Activated T-helper 1 cell treated with anti-CD3 and anti-CD28 coated beads, Interleukin-12 subunit alpha, Interleukin-12 subunit beta, Interleukin-2, Interleukin-4 antibody, amounts not matched to agents 30 ng/mL and 10 ng/mL and 1 ng/mL, durations not matched to agents 14 hours and 24 hours and 36 hours (primary cell): ENCODE results near the gene ANKS1A. TPM values are rescaled to one million over a fixed set of nuclear protein-coding genes. Genes with fewer than 3 reads are reported as not detected.
"Not testable (repeated sequence)": the region's sequence is repeated elsewhere in the genome, so short reads cannot be mapped to it uniquely, and the experiment has no call there.

Source experiments
- DNase-seq: peaks from one replicate; pipeline ENCODE4 v3.0.0; 2021; ENCODE audit warnings: low spot score
- H3K27ac Mint-ChIP-seq: one replicate; pipeline ENCODE4 v1.8.0; 2021; ENCODE audit warnings: mild to moderate bottlenecking, mixed read lengths
- H3K27me3 Mint-ChIP-seq: one replicate; pipeline ENCODE4 v1.8.0; 2022; ENCODE audit warnings: mild to moderate bottlenecking, moderate library complexity, mixed read lengths; ENCODE audit not compliant: insufficient read depth
- H3K36me3 Mint-ChIP-seq: one replicate; pipeline ENCODE4 v1.8.0; 2021; ENCODE audit warnings: low read depth, mixed read lengths
- H3K4me1 Mint-ChIP-seq: one replicate; pipeline ENCODE4 v1.8.0; 2021; ENCODE audit warnings: low read depth, mixed read lengths
- H3K4me3 Mint-ChIP-seq: one replicate; pipeline ENCODE4 v1.8.0; 2021; ENCODE audit warnings: mild to moderate bottlenecking, moderate library complexity, mixed read lengths
- H3K9me3 Mint-ChIP-seq: one replicate; pipeline ENCODE4 v1.8.0; 2021; ENCODE audit warnings: mixed read lengths
- intact Hi-C: fragments of 100-400 bp; cut with micrococcal nuclease; formaldehyde crosslinking; loops from one replicate; pipeline ENCODE4 v1.15.1; 2024
- total RNA-seq: library from RNA; stranded (reverse); gene quantifications from 2 replicates; pipeline ENCODE4 v1.2.3, GENCODE V29; 2022

The ANKS1A gene
- total RNA-seq, 1 donor from 2014 or later, result 9.5 TPM

- Mint-ChIP-seq H3K4me3 (no peak overlapping the region), H3K4me1 (no peaks in the 10 kb centered on the region)
- no peak for DNase-seq
Observed at GRCh38 chr6:34929241-34929978, 40.4 kb downstream of the ANKS1A start.

GRCh38 chr6:34930221-34930620 lies 41.2 kb downstream of the ANKS1A start:
- intact Hi-C loops, result no loop called here
- H3K4me3 Mint-ChIP-seq, result no peak overlapping the region

More at GRCh38 chr6:34929241-34929978, 40.4 kb downstream of the ANKS1A start:
- H3K9me3 Mint-ChIP-seq, result no peaks in the 10 kb centered on the region
- intact Hi-C loops, result no loop called here
- H3K27me3 Mint-ChIP-seq, result peaks cover 8% of the 10 kb centered on the region
- no peaks in the 10 kb centered on the region for H3K36me3 Mint-ChIP-seq
- H3K27ac Mint-ChIP-seq, result no peak overlapping the region

GRCh38 chr6:34932202-34932601 lies 43.1 kb downstream of the ANKS1A start:
- peaks cover 10% of the 10 kb centered on the region for H3K27me3 Mint-ChIP-seq
- H3K4me1 Mint-ChIP-seq, DNase-seq, H3K36me3 Mint-ChIP-seq, H3K27ac Mint-ChIP-seq, intact Hi-C loops, H3K4me3 Mint-ChIP-seq, H3K9me3 Mint-ChIP-seq: not testable (repeated sequence)

More at GRCh38 chr6:34930221-34930620, 41.2 kb downstream of the ANKS1A start:
- H3K36me3 Mint-ChIP-seq, result no peaks in the 10 kb centered on the region
- no peaks in the 10 kb centered on the region for H3K4me1 Mint-ChIP-seq
- peaks cover 14% of the 10 kb centered on the region for H3K27me3 Mint-ChIP-seq
- no peak overlapping the region for H3K27ac Mint-ChIP-seq
- DNase-seq, result no peak
- no peaks in the 10 kb centered on the region for H3K9me3 Mint-ChIP-seq

GRCh38 chr6:34934516-34934915 lies 45.5 kb downstream of the ANKS1A start:
- Mint-ChIP-seq H3K9me3 (no peaks in the 10 kb centered on the region), H3K27ac (no peak overlapping the region), H3K36me3 (no peaks in the 10 kb centered on the region), H3K4me1 (no peaks in the 10 kb centered on the region), H3K27me3 (peaks cover 7% of the 10 kb centered on the region), H3K4me3 (no peak overlapping the region)
- intact Hi-C loops, result no loop called here
- no peak for DNase-seq

- Mint-ChIP-seq H3K27me3 (peaks cover 7% of the 10 kb centered on the region), H3K4me1 (no peaks in the 10 kb centered on the region), H3K4me3 (no peak overlapping the region), H3K9me3 (no peaks in the 10 kb centered on the region), H3K27ac (no peak overlapping the region), H3K36me3 (no peaks in the 10 kb centered on the region)
- DNase-seq, result no peak
- intact Hi-C loops, result no loop called here
Observed at GRCh38 chr6:34938268-34938667, 49.2 kb downstream of the ANKS1A start.

- no peaks in the 10 kb centered on the region for H3K36me3 Mint-ChIP-seq
- H3K27me3 Mint-ChIP-seq, result peaks cover 3% of the 10 kb centered on the region
- no peaks in the 10 kb centered on the region for H3K9me3 Mint-ChIP-seq
- no peak for DNase-seq
- no peaks in the 10 kb centered on the region for H3K4me1 Mint-ChIP-seq
- H3K27ac Mint-ChIP-seq, result no peak overlapping the region
- no peak overlapping the region for H3K4me3 Mint-ChIP-seq
- intact Hi-C loops, result no loop called here
Observed at GRCh38 chr6:34940030-34940434, 51.0 kb downstream of the ANKS1A start.

GRCh38 chr6:34941421-34941820 lies 52.4 kb downstream of the ANKS1A start:
- Mint-ChIP-seq H3K4me1 (no peaks in the 10 kb centered on the region), H3K27me3 (no peaks in the 10 kb centered on the region), H3K36me3 (no peaks in the 10 kb centered on the region), H3K27ac (no peak overlapping the region), H3K9me3 (no peaks in the 10 kb centered on the region), H3K4me3 (no peak overlapping the region)
- intact Hi-C loops, result no loop called here
- DNase-seq, result no peak

GRCh38 chr6:34945317-34945716 lies 56.3 kb downstream of the ANKS1A start:
- H3K4me1 Mint-ChIP-seq, result no peaks in the 10 kb centered on the region
- peaks cover 6% of the 10 kb centered on the region for H3K27me3 Mint-ChIP-seq
- no peak overlapping the region for H3K27ac Mint-ChIP-seq
- DNase-seq, result no peak
- intact Hi-C loops, result no loop called here
- no peak overlapping the region for H3K4me3 Mint-ChIP-seq
- H3K36me3 Mint-ChIP-seq, result no peaks in the 10 kb centered on the region
- no peaks in the 10 kb centered on the region for H3K9me3 Mint-ChIP-seq

GRCh38 chr6:34947561-34947960 lies 58.5 kb downstream of the ANKS1A start:
- Mint-ChIP-seq H3K4me3 (no peak overlapping the region), H3K27ac (no peak overlapping the region), H3K27me3 (peaks cover 12% of the 10 kb centered on the region), H3K36me3 (no peaks in the 10 kb centered on the region), H3K9me3 (no peaks in the 10 kb centered on the region), H3K4me1 (no peaks in the 10 kb centered on the region)
- intact Hi-C loops, result no loop called here
- no peak for DNase-seq

- Mint-ChIP-seq H3K36me3 (no peaks in the 10 kb centered on the region), H3K4me3 (no peak overlapping the region), H3K4me1 (no peaks in the 10 kb centered on the region), H3K9me3 (no peaks in the 10 kb centered on the region), H3K27me3 (peaks cover 12% of the 10 kb centered on the region), H3K27ac (no peak overlapping the region)
- intact Hi-C loops, result no loop called here
- no peak for DNase-seq
Observed at GRCh38 chr6:34949636-34950035, 60.6 kb downstream of the ANKS1A start.

- no peak for DNase-seq
- Mint-ChIP-seq H3K9me3 (no peaks in the 10 kb centered on the region), H3K27ac (no peak overlapping the region), H3K27me3 (peaks cover 12% of the 10 kb centered on the region), H3K36me3 (no peaks in the 10 kb centered on the region), H3K4me1 (peaks cover 6% of the 10 kb centered on the region), H3K4me3 (no peak overlapping the region)
- intact Hi-C loops, result no loop called here
Observed at GRCh38 chr6:34950849-34951248, 61.8 kb downstream of the ANKS1A start.

- Mint-ChIP-seq H3K27me3 (peaks cover 12% of the 10 kb centered on the region), H3K4me3 (no peak overlapping the region), H3K27ac (no peak overlapping the region), H3K9me3 (no peaks in the 10 kb centered on the region), H3K4me1 (peaks cover 6% of the 10 kb centered on the region), H3K36me3 (no peaks in the 10 kb centered on the region)
- intact Hi-C loops, result no loop called here
- DNase-seq, result no peak
Observed at GRCh38 chr6:34951731-34952130, 62.7 kb downstream of the ANKS1A start.

GRCh38 chr6:34953061-34954025 lies 64.3 kb downstream of the ANKS1A start:
- intact Hi-C loops, result no loop called here
- Mint-ChIP-seq H3K4me1 (peaks cover 6% of the 10 kb centered on the region), H3K9me3 (no peaks in the 10 kb centered on the region), H3K36me3 (no peaks in the 10 kb centered on the region), H3K27ac (no peak overlapping the region), H3K27me3 (peaks cover 12% of the 10 kb centered on the region), H3K4me3 (no peak overlapping the region)
- no peak for DNase-seq
